HFF-Myc (cell line): ENCODE data around the gene CHD3.

Experiments used
- DNase-seq: peaks from one replicate; pipeline ENCODE4 v3.0.0-alpha.2; 2011; ENCODE audit warnings: low read depth; ENCODE audit errors: extremely low read depth
- H3K4me3 ChIP-seq: replicated peaks from 2 replicates; pipeline ENCODE4 v1.5.1; 2011; ENCODE audit warnings: low read depth, mild to moderate bottlenecking, control low read depth, low read length
- CTCF ChIP-seq: IDR thresholded peaks from 2 replicates; pipeline ENCODE4 v1.5.1; 2012; ENCODE audit warnings: mild to moderate bottlenecking, low read depth, low read length, control low read depth; ENCODE audit errors: missing control alignments

The CHD3 gene

DNA sequence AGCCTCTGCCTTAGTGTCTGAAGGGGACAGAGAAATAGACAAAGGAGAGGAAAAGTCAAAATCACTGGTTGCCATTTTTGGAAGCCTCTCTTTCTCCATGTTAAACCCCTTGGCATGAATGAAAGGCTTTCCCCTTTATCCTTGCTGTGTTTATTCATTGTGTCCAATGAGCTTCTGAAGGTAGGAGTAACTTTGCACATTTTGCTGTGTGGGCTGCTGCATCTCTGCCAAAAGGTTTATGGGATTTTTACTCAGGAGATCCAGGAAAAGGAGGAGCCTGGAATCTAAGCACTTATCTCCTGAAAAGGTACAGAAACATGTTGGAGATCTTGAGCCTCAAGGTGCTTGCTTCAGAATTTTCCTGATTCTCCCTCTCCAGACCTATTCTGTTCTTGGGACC lies 47.3 kb downstream of the CHD3 start:
- H3K4me3 ChIP-seq: no peak overlapping the region
- DNase-seq: no peak
- no peak for TF ChIP-seq CTCF

GRCh38 chr17:7940034-7940433 lies 51.4 kb downstream of the CHD3 start:
- TF ChIP-seq CTCF: no peak
- H3K4me3 ChIP-seq: no peak overlapping the region
- DNase-seq: no peak

- no peak overlapping the region for H3K4me3 ChIP-seq
- DNase-seq: no peak
- TF ChIP-seq CTCF: no peak
These were observed 52.2 kb downstream of the CHD3 start for GRCh38 chr17:7940743-7941142.

GRCh38 chr17:7943291-7943690 lies 54.7 kb downstream of the CHD3 start:
- DNase-seq: no peak
- TF ChIP-seq CTCF: no peak

GRCh38 chr17:7944326-7944725 lies 55.7 kb downstream of the CHD3 start:
- DNase-seq: no peak
- H3K4me3 ChIP-seq: no peak overlapping the region
- TF ChIP-seq CTCF: no peak

More at GRCh38 chr17:7943291-7943690, 54.7 kb downstream of the CHD3 start:
- H3K4me3 ChIP-seq: no peak overlapping the region

DNA sequence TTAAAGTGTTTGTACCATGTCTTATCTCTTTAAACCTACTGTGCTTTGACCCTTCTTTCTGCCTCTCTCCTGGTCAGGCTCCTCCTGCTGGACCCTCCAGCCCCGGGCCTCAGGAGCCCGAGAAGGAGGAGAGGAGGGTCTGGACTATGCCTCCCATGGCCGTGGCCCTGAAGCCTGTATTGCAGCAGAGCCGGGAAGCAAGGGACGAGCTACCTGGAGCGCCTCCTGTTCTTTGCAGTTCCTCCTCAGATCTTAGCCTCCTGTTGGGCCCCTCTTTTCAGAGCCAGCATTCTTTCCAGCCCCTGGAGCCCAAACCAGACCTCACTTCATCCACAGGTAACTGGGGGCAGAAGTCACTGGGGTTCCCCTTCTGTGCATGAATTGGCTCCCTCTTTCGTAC lies 57.1 kb downstream of the CHD3 start:
- no peak overlapping the region for H3K4me3 ChIP-seq
- DNase-seq: no peak
- no peak for TF ChIP-seq CTCF

GRCh38 chr17:7946441-7946840 lies 57.9 kb downstream of the CHD3 start:
- H3K4me3 ChIP-seq: no peak overlapping the region
- no peak for DNase-seq
- TF ChIP-seq CTCF: no peak
